HG03103 (cell line): ENCODE measurements around the gene CMIP.

ENCODE experiments used
- ATAC-seq: cut with Tn5 transposase; IDR thresholded peaks from one replicate; pipeline ENCODE4 v1.9.1; 2021; ENCODE audit warnings: low read depth; ENCODE audit not compliant: unreplicated experiment

Gene CMIP

DNA sequence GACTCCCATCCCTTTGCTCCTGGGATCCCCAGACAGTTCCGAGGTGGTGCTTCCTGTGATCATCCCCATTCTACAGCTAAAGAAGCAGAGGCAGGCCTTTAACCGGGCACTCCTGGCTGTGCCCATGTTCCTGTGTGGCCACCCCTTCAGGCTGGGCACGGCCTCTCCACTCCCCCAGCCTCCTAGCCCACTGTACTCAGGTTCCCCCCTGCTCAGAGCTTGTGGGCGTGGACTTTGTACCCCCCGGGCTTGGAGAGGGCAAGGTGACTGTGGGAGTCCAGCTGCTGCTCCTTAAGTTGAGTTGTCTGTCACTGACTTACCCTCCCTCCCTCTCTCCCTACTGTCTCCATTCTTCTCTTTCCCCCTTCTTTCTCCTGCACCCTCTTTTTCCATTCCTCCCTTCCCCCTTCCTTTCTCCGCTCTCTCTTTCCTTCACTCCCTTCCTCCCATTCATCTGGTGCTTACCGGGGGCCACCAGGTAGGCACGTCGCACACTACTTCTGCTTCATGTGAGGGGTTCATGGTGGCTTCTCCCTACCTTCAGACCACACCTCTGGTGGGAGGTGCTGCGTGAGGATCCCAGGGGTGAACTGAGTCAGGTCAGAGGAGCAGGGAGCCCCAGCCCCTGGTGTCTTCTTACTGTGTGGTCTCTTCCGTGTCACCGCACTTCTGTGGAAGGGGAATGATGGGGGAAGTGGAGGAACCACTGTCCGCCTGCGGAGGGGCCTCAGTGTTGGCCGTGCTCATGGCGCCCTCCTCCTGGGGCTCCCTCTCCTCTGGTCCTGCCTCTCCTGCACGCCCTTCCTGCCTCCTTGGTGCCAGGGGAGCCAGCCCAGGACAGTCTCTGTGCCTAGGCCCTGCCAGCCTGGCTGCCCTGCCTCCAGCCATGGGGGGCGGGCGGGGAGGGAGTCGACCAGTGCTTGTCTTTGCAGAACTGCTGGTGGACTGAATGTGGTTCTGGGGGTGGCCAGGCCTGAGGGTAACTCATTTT, 29.7 kb downstream of the CMIP start:
- no peak for ATAC-seq

DNA sequence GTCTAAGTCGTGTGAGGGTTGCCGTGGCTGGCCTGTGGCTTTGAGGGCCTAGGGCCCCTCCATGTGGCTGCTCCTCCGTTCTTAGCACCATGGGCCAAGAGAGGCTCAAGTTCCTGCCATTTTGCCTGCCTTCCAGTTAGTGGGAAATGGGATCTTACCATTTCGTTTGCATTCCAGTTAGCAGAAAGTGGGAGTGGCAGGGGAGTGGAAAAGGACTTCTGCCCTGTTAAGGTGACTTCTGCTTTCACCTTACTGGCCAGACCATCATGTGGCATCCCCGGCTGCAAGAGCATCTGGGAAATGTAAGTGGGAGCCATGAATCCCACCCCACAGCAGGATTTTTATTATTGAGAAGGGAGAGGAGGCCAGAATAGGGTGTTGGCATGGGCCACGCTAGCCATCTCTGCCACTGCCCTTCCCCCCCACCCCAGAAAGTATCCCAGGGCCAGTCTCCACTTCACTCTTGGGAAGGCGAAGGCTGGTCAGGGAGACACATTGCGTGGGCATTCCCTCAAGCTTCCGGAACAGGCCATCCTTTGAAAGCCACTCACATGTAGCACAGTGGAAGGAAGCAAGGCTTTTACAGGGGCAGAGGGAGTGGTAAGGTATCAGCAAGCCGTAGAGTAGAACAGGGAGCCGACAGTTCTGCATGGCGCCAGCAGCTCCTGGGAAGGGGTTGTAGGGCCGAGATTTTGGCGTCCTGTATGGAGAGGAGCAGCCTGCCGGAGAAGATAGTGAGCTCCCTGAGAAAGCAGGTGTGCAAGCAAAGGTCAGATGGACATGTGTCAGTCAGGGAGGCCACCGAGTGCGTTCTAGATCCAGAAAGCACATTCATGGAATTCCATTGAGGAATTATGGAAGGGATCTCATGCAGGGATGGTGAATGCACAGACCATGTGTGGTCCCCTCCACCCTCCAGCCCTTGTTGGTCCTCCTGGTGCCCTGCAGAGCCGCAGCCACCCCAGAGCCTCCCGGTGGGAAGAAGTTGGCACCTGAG, 33.4 kb downstream of the CMIP start:
- ATAC-seq, result no peak

DNA sequence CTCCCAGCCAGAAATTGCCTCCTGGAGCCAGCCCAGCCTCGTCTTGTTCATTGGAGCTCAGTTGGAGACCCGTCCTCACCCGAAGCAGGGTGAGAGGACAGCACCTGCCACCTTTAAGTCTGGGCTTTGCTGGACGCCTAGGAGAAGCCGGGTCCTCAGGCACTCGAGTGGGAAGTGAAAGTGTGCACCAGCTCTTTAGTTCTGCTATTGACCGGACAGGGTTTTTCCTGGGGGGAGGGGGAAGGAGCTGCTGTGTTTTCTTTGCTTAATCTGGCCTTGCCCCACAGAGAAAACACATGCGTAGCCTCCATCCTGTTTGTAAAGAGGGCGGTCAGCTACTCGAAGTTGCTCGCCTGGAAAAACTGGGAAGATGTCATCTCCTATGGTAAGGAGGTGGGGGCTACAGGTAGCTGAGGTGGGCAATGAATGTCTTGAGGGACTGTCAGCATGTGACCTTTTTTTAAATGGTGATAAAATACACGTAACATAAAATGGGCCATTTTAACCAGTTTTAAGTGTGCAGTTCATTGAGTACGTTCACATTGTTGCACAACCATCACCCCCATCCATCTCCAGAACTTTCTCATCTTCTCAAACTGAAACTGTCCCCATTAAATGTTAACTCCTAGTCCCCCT, 34.4 kb downstream of the CMIP start:
- peak; percentile 45 for ATAC-seq

DNA sequence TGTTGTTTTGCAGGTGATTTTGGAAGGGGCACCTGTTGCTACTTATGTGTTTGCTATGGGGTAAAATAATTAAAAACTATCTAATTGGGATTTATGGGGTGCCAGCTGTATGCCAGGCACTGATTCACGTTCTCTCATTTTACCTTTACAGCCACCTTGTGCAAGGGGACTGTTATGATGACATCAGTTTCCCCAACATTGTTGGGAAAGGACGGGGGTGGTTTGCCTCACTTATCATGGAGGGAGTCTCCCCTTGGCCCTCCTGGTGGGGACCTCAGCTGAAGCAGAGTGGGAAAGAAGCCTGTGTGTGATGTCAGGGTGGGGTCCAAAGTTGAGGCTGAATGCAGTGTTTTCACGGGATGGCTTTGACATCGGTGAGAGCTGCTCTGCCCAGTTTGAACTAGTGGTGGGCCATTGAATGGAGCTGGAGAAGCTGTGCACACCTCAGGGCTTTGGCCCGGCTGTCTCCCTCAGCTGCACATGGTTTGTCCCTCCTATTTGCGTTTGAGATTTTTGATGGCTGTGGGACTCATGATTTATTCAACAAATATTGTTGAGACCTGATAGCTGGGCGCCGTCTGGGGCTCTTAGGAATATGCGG, 36.1 kb downstream of the CMIP start:
- ATAC-seq, result no peak

DNA sequence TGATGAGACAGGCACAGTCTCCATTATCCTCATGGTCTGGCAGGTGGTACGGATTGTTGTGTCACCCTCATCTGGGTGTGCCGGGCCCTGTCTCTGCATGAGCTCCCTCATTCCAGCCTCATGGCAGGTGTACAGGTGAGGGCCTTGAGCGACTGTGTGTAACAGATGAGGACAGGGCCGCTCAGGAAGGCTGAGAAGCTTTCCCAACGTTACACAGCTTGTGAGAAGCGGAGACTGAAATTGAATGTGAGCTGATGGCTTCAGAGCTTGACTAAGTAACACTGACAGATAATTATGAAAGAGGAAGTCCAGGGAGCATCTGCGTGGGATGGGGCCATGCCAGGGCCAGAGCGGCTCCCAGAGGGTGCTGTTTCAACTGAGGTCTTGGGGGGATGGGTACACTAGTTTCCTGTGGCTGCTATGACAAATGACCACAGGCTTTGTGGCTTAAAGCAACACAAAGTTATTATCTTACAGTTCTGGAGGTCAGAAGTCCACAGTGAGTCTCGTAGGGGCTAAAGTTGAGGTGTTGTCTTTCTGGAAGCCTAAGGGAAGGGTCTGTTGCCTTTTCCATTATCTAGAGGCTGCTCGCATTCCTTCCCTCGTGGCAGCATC, 36.7 kb downstream of the CMIP start:
- ATAC-seq, result peak; percentile 75

DNA sequence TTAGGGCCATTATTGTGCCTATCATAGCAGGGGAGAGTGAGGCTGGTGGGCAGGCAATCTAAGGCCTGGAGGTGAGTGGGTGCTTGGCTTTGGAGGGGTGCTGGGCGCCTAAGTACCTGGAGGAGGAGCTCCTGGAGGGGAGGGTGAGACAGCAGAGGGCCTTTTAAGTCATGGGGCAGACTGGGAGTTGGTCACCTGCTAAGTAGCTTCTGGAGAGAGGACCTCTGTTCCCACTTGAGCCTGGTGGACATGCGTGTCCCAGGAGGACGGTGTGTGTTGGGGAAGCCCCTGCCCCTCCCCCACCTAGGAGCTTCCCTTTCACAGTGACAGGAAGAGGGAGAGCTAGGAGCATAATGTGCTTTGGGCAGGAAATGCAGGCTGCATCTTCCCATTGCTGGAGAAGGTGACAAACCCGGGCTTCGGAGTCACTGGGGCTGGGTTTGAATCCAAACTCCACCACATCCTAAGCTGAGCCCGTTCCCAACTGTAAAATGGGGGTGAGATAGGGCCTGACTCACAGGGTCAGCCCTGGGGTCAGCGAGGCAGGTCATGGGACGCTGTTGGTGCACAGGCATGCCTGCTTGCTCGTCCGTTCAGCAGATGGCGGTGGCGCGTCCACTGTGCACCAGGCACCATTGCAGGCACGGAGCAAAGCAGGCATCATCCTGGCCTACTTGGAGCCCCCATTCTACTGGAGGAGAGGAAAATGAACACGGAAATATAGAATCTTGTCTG, 37.9 kb downstream of the CMIP start:
- no peak for ATAC-seq

DNA sequence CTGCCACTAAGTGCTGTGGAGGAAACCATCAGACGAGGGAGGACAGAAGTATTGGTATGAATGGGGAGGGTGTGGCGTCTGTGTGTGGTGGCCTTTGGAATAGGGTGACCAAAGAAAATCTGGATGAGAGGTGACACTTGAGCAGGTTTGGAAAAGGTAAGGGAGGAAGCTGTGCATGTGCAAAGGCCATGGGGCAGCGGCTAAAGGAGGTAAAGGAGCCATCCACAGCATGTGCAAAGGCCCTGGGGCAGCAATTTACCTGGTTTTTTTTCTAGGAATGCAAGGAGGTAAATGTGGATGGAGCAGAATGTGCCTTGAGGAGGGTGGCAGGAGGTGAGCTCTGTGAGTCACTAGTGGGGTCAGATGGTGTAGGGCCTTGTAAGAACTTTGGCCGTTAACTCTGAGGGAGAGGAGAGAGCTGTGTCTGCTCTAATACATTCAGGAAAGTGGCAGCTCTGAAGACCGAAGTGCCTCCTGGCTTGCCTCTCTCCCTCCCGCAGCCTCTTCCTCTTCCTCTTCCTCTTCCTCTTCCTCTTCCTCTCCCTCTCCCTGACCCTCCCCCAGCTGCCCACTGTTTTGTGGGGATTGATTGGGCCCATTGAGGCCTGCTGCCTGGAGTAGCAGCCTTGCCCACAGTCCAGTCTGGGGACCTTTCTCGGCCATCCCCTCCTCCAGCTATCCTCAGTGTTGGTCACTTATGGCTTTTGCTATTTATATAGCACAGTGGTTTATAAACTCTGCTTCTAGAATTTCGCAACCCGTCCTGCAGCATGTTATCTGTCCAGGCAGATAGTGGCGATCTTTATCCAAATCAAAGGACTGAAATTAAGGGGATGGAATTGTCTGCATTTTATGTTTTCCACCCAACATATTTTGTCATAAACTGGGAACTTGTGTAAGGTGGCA, 38.7 kb downstream of the CMIP start:
- ATAC-seq, result no peak

DNA sequence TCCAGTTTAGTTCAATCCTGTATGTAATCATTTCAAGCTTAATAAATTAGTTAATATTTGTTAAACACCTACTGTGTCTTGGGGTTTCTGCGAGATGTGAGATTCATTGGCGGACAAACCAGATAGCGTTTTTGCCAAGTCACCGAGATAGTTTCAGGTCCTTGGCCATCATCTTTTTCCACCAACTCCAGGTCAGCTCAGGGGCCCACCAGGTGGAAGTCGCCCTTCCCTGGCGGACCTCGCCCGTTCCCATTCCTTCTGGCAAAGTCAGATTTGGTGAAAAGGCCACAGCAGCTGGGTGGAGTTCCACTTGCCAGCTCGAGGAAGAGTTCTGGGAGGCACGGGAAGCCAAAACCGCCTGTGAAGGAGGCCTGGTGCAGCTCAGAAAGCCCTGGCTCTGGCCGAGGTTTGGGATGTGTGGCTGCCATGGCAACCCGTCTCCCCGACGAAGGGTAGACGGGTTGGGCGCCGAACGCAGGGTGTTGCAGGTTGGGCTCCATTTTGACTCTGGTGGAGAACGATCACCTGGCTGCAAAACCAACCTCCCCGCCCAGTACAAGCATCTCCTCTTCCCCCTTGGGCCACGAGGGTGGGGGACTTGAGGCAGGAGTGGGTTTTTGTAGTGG, 39.5 kb downstream of the CMIP start:
- no peak for ATAC-seq

DNA sequence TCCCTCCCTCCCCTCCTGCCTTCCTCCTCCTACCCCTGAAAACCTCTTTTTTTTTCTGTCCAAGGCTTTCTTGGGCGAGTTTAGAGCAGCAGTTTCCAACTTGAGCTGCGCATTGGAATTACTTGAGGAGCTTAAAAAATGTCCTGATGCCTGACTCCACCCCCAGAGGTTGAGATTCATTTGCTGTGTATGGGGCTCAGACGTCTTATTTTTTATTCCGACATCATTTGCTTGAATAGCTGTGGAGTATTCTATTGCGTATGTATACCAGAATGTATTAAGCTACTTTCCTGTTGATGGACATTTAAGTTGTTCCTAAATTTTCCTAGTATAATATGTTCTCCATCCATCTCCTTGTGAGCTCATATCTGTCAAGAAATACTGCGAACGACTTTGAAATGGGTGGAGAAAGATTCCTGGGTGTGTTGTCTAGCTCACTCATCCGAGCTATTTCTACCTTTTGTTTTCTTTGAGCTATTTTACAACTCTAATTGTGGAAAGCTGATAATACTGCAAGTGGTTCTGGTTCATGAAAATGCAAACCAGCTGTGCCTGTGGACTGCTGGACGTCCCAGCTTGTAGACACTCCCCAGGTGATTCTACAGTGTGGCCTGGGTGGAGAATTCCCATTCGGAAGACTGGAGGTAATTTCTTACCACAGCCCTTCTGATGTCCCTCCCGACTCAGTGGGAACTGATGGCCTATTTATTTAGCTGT, 40.5 kb downstream of the CMIP start:
- no peak for ATAC-seq

DNA sequence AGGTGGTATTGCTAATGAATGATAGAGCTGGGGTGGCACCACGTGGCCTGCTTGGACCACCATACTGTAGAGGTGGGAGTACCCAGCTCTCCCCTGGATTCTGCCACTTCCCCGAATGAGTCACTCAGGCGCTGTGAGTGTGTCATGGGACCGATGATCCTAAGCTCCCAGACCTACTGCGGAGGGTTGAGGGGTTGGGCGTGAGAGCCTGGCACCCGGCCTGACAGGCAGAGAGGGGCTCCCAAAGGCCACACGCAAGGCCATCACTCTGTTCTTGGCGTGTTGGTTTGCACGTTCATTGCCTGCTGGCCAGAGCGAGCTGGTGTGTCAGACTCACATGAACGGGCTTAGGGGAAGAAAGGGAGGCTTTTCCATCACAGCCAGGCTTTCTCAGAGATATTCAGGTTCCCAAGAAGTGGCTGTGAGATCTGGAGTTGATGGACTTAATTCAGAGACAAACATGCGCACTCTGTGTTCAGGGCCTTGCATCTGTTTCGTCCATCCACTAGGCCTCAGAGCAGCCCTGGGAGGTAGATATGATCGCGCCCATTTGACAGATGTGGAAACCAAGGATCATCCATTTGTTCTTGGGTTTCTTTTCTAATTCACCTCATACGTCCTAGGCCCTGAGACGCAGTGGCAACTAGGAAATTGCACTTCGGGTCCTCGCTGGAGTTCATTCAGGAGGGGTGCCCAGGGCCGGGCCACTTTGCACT, 41.4 kb downstream of the CMIP start:
- no peak for ATAC-seq

DNA sequence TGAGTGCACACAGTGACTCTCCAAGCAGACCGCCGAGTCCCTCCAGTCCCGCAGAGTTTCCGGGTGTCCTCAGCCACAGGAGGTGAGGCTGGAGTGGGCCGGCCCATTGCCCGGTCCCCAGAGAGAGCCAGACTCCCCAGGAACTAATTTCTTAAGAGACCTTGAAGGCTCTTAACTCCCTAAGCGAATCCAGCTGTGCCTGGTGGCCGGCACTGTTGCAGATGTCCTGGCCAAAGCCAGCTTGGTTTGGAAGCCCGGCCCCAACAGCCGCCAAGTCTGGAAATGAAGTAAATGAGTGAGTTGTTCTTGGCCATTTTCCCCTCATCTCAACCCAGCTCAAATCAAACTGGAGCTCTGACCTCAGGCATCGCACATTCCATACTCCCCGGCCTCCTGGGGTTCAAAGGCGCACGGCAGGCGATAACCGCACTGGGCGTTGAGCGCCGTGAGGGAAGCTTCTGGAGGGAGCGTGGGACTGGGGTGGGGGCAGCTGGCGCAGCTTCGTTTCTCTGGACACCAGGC, 42.0 kb downstream of the CMIP start:
- ATAC-seq, result no peak

DNA sequence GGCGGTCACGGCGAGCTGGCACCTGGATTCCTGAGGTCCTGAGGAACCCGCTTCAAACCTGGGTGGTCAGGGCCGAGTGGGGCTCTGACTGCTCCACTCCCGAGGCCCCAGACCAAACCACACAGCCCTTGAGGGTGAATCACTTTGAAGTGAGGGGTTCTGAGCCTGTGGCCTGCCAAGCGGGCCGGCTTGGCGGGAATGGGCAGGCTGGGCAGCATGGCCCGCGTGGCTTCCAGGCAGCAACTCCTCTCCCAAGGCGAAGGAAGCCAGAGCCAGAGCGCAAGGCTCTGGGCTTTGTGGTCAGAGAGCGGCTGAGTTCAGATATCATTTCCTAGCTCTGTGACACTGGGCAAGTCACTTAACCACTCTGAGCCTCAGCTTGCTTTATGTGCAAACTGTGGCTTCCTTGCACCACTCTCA, 42.7 kb downstream of the CMIP start:
- no peak for ATAC-seq

DNA sequence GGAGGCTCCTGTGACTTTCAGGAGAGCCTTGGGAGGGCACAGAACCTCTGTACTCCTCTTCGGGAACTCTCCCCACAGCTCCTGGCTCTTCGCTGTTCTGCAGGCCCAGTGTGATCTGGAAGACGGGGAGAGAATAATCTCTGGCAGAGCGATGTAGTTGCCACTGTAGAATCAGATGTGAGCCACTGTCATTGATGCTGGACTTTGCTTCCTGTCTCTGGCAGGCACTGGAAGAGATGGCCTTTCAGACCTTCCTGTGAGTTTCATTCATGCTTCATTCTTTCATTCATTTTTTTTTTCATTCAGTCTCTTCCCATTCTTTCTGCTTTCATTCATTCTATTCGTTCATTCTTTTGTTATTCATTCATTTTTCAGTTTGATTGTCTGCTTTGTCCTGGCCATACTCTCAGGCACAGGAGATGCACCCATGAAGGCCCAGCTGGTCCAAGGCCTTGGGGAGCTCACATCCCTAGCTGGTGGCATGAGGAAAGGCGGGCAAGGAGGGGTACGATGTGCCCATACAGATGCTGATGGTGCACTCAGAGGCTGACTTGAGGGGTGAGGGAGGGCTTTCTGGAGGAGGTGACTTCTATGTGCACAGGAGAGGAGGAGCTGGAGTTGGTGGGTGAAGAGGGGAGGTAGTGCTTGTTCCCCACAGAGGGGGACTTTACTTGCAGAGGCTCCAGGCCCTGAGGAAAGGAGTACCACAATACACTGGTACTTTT, 44.2 kb downstream of the CMIP start:
- no peak for ATAC-seq

DNA sequence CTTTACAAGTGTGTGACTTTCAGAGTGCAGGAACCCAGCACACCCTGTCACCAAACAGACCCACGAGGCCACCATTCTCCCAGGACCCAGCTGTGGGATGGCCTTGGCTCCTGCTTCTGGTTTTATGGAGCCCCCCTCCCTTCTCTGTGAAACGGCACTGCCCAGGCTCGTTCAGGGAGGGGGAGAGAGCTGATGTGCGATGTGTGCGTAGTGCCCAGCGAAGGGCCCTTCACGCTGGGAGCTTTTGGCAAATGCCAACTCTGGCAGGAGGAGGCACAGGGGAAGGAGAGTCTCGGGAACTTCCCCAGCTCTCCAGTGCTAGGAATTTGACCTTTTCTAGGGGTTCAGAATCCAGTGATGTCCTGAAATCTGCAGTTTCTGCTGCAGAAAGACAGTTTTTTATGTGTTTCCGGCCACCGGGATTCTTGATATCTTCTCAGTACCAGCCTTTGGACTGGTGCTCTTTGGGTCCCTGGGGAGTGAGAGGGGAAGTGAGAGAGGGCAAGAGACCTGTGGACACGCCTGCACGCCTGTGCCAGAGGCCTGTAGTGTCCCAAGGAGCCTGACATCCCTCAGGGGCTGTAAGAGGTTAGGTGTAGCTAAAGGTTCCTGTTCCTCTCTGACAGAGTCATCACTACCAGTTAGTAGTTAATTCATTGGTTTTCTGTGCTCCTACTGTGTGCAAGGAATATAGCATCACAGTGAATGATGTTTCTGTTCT, 45.1 kb downstream of the CMIP start:
- ATAC-seq, result no peak
